B cell (primary cell): ENCODE data around the gene PDCD11. TPM values are rescaled to one million over a fixed set of nuclear protein-coding genes. Genes with fewer than 3 reads are reported as not detected.
A peak's percentile ranks its signal among the peaks of the same experiment; 100 is the strongest.

Experiments used
- ATAC-seq: fragments of 200-7000 bp; cut with Tn5 transposase; one replicate; pipeline ENCODE4 v1.10.0; 2021; ENCODE audit warnings: low read depth, mild to moderate bottlenecking, moderate number of reproducible peaks, moderate library complexity
- CTCF ChIA-PET: fragments of 350-600 bp; sonication (Branson Sonifier 250); formaldehyde crosslinking; loops from one replicate; lab custom pipeline; 2021; ENCODE audit warnings: antibody characterized with exemption, inconsistent platforms; lab: Charles Lee
- POLR2A ChIA-PET: fragments of 350-600 bp; sonication (Branson Sonifier 250); formaldehyde crosslinking; loops from one replicate; lab custom pipeline; 2021; ENCODE audit warnings: antibody characterized with exemption; lab: Charles Lee
- DNase-seq: peaks from one replicate; pipeline ENCODE4 v3.0.0; 2013
- H2AFZ ChIP-seq: 2 replicates; pipeline ENCODE4 v1.6.1; 2012; ENCODE audit warnings: mild to moderate bottlenecking, low read depth, low read length; ENCODE audit not compliant: insufficient read depth, poor library complexity, severe bottlenecking
- H3K27ac ChIP-seq, 2 donors: 1 replicate in 1 of 2; 2 replicates in 1 of 2; pipeline ENCODE4 v1.5.1; 2012 to 2013; ENCODE audit warnings: low read length in 2 of 2, mild to moderate bottlenecking in 2 of 2, moderate library complexity in 1 of 2
- H3K27me3 ChIP-seq, 4 experiments: fragments of 200-600 bp in 1 of 4; sonication (generic) in 1 of 4; replicated peaks in 1 of 4; 1 replicate in 2 of 4; 2 replicates in 2 of 4; pipeline versions ENCODE4 v1.6.1 to v1.7.0; 2013 to 2016; ENCODE audit warnings: low read length in 3 of 4, mild to moderate bottlenecking in 2 of 4, mixed read lengths in 1 of 4, moderate library complexity in 1 of 4; ENCODE audit not compliant: insufficient read depth in 4 of 4, control insufficient read depth in 3 of 4; ENCODE audit errors: control extremely low read depth in 1 of 4
- H3K36me3 ChIP-seq, 2 experiments: replicated peaks in 1 of 2; 1 replicate in 1 of 2; 2 replicates in 1 of 2; pipeline versions ENCODE4 v1.6.1 to v1.7.1; 2013; ENCODE audit warnings: low read length in 1 of 2; ENCODE audit not compliant: insufficient read depth in 2 of 2, control insufficient read depth in 1 of 2; ENCODE audit errors: control extremely low read depth in 1 of 2, extremely low read depth in 1 of 2
- H3K4me1 ChIP-seq, 2 donors: fragments of 200-600 bp in 1 of 2; sonication (generic) in 1 of 2; 1 replicate in 1 of 2; 2 replicates in 1 of 2; pipeline versions ENCODE4 v1.5.1 to v1.6.1; 2013 to 2017; ENCODE audit warnings: low read length in 2 of 2; ENCODE audit not compliant: control insufficient read depth in 2 of 2, insufficient read depth in 2 of 2
- H3K4me2 ChIP-seq: replicated peaks from 2 replicates; pipeline ENCODE3; 2012; ENCODE audit warnings: mild to moderate bottlenecking, low read depth, low read length; ENCODE audit not compliant: poor library complexity, severe bottlenecking
- H3K4me3 ChIP-seq, 5 experiments: fragments of 200-600 bp in 1 of 5; sonication (generic) in 1 of 5; 1 replicate in 3 of 5; 2 replicates in 2 of 5; pipeline versions ENCODE4 v1.5.1 to v1.7.0; 2011 to 2016; ENCODE audit warnings: low read length in 4 of 5, mild to moderate bottlenecking in 4 of 5, low read depth in 2 of 5, control low read depth in 1 of 5, moderate library complexity in 1 of 5; ENCODE audit not compliant: insufficient read depth in 1 of 5; ENCODE audit errors: control extremely low read depth in 1 of 5, extremely low read depth in 1 of 5
- H3K79me2 ChIP-seq: fragments of 200-600 bp; sonication (generic); one replicate; pipeline ENCODE4 v1.6.0; 2016; ENCODE audit warnings: low read length; ENCODE audit not compliant: control insufficient read depth, insufficient read depth
- H3K9ac ChIP-seq: fragments of 200-600 bp; sonication (generic); 2 replicates; pipeline ENCODE4 v1.6.1; 2017; ENCODE audit warnings: mild to moderate bottlenecking, low read length, moderate library complexity
- H3K9me3 ChIP-seq, 3 donors: one replicate each; pipeline versions ENCODE4 v1.6.1 to v1.7.1; 2013; ENCODE audit warnings: low read length in 2 of 3; ENCODE audit not compliant: control insufficient read depth in 2 of 3, insufficient read depth in 1 of 3; ENCODE audit errors: control extremely low read depth in 1 of 3
- H4K20me1 ChIP-seq: 2 replicates; pipeline ENCODE4 v1.6.0; 2012; ENCODE audit warnings: mild to moderate bottlenecking, low read length; ENCODE audit not compliant: insufficient read depth, control insufficient read depth, poor library complexity, severe bottlenecking
- H3K27ac Mint-ChIP-seq: one replicate; pipeline ENCODE4 v1.8.0; 2021; ENCODE audit warnings: mixed read lengths
- H3K27me3 Mint-ChIP-seq: one replicate; pipeline ENCODE4 v1.8.0; 2021; ENCODE audit warnings: mixed read lengths
- H3K4me1 Mint-ChIP-seq: one replicate; pipeline ENCODE4 v1.8.0; 2021; ENCODE audit warnings: mixed read lengths
- H3K4me3 Mint-ChIP-seq: one replicate; pipeline ENCODE4 v1.8.0; 2021; ENCODE audit warnings: mixed read lengths
- H3K9me3 Mint-ChIP-seq: one replicate; pipeline ENCODE4 v1.8.0; 2022; ENCODE audit warnings: mixed read lengths; ENCODE audit not compliant: insufficient read depth
- CTCF ChIP-seq: fragments of 200-600 bp; IDR thresholded peaks from one replicate; pipeline ENCODE4 v1.8.0; 2022; ENCODE audit warnings: antibody characterized with exemption, mild to moderate bottlenecking
- EZH2 ChIP-seq: IDR thresholded peaks from 2 replicates; pipeline ENCODE4 v1.6.1; 2012; ENCODE audit warnings: borderline replicate concordance, low read depth, mild to moderate bottlenecking, moderate library complexity, low read length; ENCODE audit not compliant: insufficient read depth, poor library complexity, severe bottlenecking
- WGBS: methylation state at CpG from one replicate; pipeline ENCODE4 v1.1.5; 2013; ENCODE audit warnings: missing lambda C conversion rate; ENCODE audit not compliant: insufficient coverage; 5-methylcytosine and 5-hydroxymethylcytosine counted together
- intact Hi-C: fragments of 100-400 bp; cut with micrococcal nuclease; formaldehyde crosslinking; loops from one replicate; pipeline ENCODE4 v1.10.0; 2022
- polyA plus RNA-seq: library from polyadenylated mRNA; depleted of rRNA; stranded (reverse); fragments of >200 nt; gene quantifications from 2 replicates; pipeline ENCODE4 v1.2.3, GENCODE V29; 2012
- total RNA-seq, 2 donors: library from RNA; stranded (reverse); fragments of 120-200 nt in 1 of 2; gene quantifications; 1 replicate in 1 of 2; 2 replicates in 1 of 2; pipeline versions ENCODE4 v1.2.3 to v1.2.4, GENCODE V29; 2013 to 2022

The PDCD11 gene
- total and polyA plus RNA-seq, 2 donors (not counting 1 experiment from before 2014, with no cell fraction given), result 15.9 to 42.3 TPM

DNA sequence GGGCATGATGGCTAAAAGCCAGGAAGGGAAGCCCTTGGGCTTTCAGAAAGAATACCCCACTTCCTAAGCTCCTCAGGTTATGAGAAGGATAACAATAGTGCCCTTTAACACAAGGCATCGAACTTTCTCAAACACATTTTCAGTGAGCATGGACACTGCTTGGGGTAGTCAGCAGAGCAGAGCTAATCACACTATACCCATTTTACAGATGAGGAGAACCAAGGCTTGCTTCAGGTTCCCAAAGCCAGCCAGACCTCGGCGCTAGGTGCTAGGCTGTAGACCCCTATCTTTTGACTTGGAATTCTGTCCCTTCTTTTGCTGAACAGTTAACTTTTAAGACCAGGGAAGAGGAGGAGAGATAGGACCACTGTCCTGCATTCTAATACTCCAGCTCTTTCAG lies 98.9 kb downstream of the PDCD11 start:
- no peak overlapping the region for H3K4me2 ChIP-seq
- no peak overlapping the region for H2AFZ ChIP-seq
- H3K4me3 ChIP-seq, result no peak overlapping the region
- H3K9me3 Mint-ChIP-seq, result no peaks in the 10 kb centered on the region
- H3K27ac Mint-ChIP-seq, result no peak overlapping the region
- no peak for TF ChIP-seq EZH2
- TF ChIP-seq CTCF, result no peak
- peaks cover 0 to 2% (median 0%) of the 10 kb centered on the region in 3 donors for H3K9me3 ChIP-seq
- 83% methylated on average over 1 of the region's 3 CpGs for WGBS
- ChIA-PET POLR2A (interaction anchor here (0.6 kb wide), 1 partner anchor 69 kb away, joined by 8 read pairs; no protein-coding TSS in a partner anchor), CTCF (interaction anchor here (1.3 to 1.9 kb wide), 3 partner anchors 10 to 78 kb away, joined by 3 to 7 read pairs (median 4); no protein-coding TSS in a partner anchor)
- H3K4me1 Mint-ChIP-seq, result peaks cover 30% of the 10 kb centered on the region
- H3K27ac ChIP-seq, result no peak overlapping the region
- H3K27me3 ChIP-seq, result peaks cover 0 to 40% (median 25%) of the 10 kb centered on the region in 4 experiments
- peaks cover 60% of the 10 kb centered on the region for H3K27me3 Mint-ChIP-seq
- no peak for DNase-seq
- H3K9ac ChIP-seq, result no peak overlapping the region
- intact Hi-C loops, result no loop called here
- H3K79me2 ChIP-seq, result no peaks in the 10 kb centered on the region
- H3K4me1 ChIP-seq, result peaks cover 24 to 25% of the 10 kb centered on the region in 2 donors
- no peak for ATAC-seq
- H4K20me1 ChIP-seq, result no peaks in the 10 kb centered on the region
- H3K36me3 ChIP-seq, result no peaks in the 10 kb centered on the region
- peak overlapping the region; percentile 80 for H3K4me3 Mint-ChIP-seq

Other genes with a start within 250 kb of the PDCD11 start
- gene NT5C2, start 203.4 kb upstream of the PDCD11 start, total RNA-seq, result 80.8 and 91.0 TPM in 2 replicates
- gene NT5C2, start 203.4 kb upstream of the PDCD11 start, polyA plus RNA-seq, result 38.6 and 53.6 TPM in 2 replicates
- gene RPEL1, start 150.7 kb upstream of the PDCD11 start, total RNA-seq, result not detected in 2 replicates
- not detected in 2 replicates for gene RPEL1, start 150.7 kb upstream of the PDCD11 start, polyA plus RNA-seq
- gene INA, start 119.5 kb upstream of the PDCD11 start, total RNA-seq, result not detected in 2 replicates
- 0.03 TPM in 1 of 2 replicates, not detected in the other for gene INA, start 119.5 kb upstream of the PDCD11 start, polyA plus RNA-seq
- gene PCGF6, start 45.5 kb upstream of the PDCD11 start, total RNA-seq, result 7.4 and 8.9 TPM in 2 replicates
- 3.5 and 4.6 TPM in 2 replicates for gene PCGF6, start 45.5 kb upstream of the PDCD11 start, polyA plus RNA-seq
- gene TAF5, start 28.6 kb upstream of the PDCD11 start, total RNA-seq, result 5.5 and 6.5 TPM in 2 replicates
- 2.4 and 3.8 TPM in 2 replicates for gene TAF5, start 28.6 kb upstream of the PDCD11 start, polyA plus RNA-seq
- 96.6 and 107 TPM in 2 replicates for gene ATP5MK, start 151 bp upstream of the PDCD11 start, total RNA-seq
- 99.9 and 134 TPM in 2 replicates for gene ATP5MK, start 151 bp upstream of the PDCD11 start, polyA plus RNA-seq
- 42.8 and 46.2 TPM in 2 replicates for gene CALHM2, start 55.7 kb downstream of the PDCD11 start, total RNA-seq
- 3.4 and 16.3 TPM in 2 replicates for gene CALHM2, start 55.7 kb downstream of the PDCD11 start, polyA plus RNA-seq
- 0.34 and 0.41 TPM in 2 replicates for gene CALHM1, start 62.3 kb downstream of the PDCD11 start, total RNA-seq
- 0.06 and 0.16 TPM in 2 replicates for gene CALHM1, start 62.3 kb downstream of the PDCD11 start, polyA plus RNA-seq
- not detected in 2 replicates for gene CALHM3, start 82.6 kb downstream of the PDCD11 start, total RNA-seq
- gene CALHM3, start 82.6 kb downstream of the PDCD11 start, polyA plus RNA-seq, result not detected in 2 replicates
- 0.30 and 0.46 TPM in 2 replicates for gene NEURL1, start 97.1 kb downstream of the PDCD11 start, total RNA-seq
- gene NEURL1, start 97.1 kb downstream of the PDCD11 start, polyA plus RNA-seq, result 0.57 and 0.74 TPM in 2 replicates